Stimulated activated CD4-positive, alpha-beta T cell treated with anti-CD3 and anti-CD28 coated beads, Interleukin-4, amount 100 ng/mL, for 24 hours (primary cell): Measurements from ENCODE around the gene CH25H.

ENCODE experiments used
- DNase-seq: peaks from one replicate; pipeline ENCODE4 v3.0.0-alpha.2; 2020

Gene CH25H

GRCh38 chr10:89228962-89229361, 21.8 kb upstream of the CH25H start:
- no peak for DNase-seq

- no peak for DNase-seq
These were observed 21.0 kb upstream of the CH25H start for GRCh38 chr10:89228146-89228545.

GRCh38 chr10:89226891-89227290, 19.8 kb upstream of the CH25H start:
- DNase-seq: no peak

GRCh38 chr10:89224739-89225443, 17.8 kb upstream of the CH25H start:
- no peak for DNase-seq

- no peak for DNase-seq
These were observed 14.8 kb upstream of the CH25H start for GRCh38 chr10:89221919-89222318.

GRCh38 chr10:89219513-89220218, 12.5 kb upstream of the CH25H start:
- DNase-seq: no peak

GRCh38 chr10:89217057-89217990, 10.2 kb upstream of the CH25H start:
- peak; percentile 73 for DNase-seq

GRCh38 chr10:89216056-89216455, 8.9 kb upstream of the CH25H start:
- no peak for DNase-seq

- no peak for DNase-seq
These were observed 8.4 kb upstream of the CH25H start for GRCh38 chr10:89215511-89215910.

- DNase-seq: no peak
These were observed 7.5 kb upstream of the CH25H start for GRCh38 chr10:89214566-89215165.

- no peak for DNase-seq
These were observed 6.2 kb upstream of the CH25H start for GRCh38 chr10:89213191-89213808.

- DNase-seq: no peak
These were observed 3.8 kb upstream of the CH25H start for GRCh38 chr10:89210794-89211425.

- DNase-seq: no peak
These were observed 2.6 kb upstream of the CH25H start for GRCh38 chr10:89209718-89210117.

- peak; percentile 12 for DNase-seq
These were observed 859 bp upstream of the CH25H start for GRCh38 chr10:89207801-89208551.

GRCh38 chr10:89206402-89207180, 526 bp downstream of the CH25H start:
- peak; percentile 24 for DNase-seq

- no peak for DNase-seq
These were observed 2.4 kb downstream of the CH25H start for GRCh38 chr10:89204621-89205185.

GRCh38 chr10:89203237-89203636, 3.9 kb downstream of the CH25H start:
- DNase-seq: no peak

GRCh38 chr10:89202033-89202425, 5.1 kb downstream of the CH25H start:
- DNase-seq: no peak

GRCh38 chr10:89201345-89202032, 5.6 kb downstream of the CH25H start:
- DNase-seq: no peak

- no peak for DNase-seq
These were observed 9.6 kb downstream of the CH25H start for GRCh38 chr10:89197473-89197872.
